TTC549 (cell line): ENCODE results near the gene MPL.

Experiments
- FAIRE-seq: peaks from 2 replicates; lab custom pipeline; 2012; peaks lifted over from hg19 to GRCh38; lab: Jason Lieb, UNC

The MPL gene

DNA sequence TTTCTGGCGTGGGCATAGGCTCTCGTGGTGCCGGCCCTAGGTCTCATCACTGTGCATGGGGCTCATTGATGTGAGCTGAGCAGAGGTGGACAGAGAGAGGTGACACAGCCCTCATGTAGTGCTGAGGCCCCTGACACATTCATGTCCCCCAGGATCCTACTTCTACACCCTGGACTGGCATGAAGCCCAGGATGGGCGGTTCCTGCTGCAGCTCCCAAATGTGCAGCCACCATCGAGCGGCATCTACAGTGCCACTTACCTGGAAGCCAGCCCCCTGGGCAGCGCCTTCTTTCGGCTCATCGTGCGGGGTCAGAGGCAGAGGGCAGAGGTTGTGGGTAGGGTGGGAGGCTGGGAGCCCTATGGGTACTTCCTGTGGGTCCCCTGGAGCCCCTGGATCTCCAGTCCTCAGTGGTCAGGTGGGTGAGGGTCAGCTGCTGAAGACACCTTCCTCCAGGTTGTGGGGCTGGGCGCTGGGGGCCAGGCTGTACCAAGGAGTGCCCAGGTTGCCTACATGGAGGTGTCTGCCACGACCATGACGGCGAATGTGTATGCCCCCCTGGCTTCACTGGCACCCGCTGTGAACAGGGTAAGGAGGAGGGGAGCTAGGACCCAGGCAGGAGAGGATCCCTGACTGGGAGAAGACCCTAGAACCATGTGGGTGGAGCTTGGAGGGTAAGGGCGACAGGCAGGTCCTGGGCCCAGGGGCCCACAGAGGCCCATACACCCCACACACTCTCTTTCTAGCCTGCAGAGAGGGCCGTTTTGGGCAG is 30.7 kb upstream of the MPL start:
- no peak for FAIRE-seq

- no peak for FAIRE-seq
These were observed 30.0 kb upstream of the MPL start for GRCh38 chr1:43307458-43308158.

DNA sequence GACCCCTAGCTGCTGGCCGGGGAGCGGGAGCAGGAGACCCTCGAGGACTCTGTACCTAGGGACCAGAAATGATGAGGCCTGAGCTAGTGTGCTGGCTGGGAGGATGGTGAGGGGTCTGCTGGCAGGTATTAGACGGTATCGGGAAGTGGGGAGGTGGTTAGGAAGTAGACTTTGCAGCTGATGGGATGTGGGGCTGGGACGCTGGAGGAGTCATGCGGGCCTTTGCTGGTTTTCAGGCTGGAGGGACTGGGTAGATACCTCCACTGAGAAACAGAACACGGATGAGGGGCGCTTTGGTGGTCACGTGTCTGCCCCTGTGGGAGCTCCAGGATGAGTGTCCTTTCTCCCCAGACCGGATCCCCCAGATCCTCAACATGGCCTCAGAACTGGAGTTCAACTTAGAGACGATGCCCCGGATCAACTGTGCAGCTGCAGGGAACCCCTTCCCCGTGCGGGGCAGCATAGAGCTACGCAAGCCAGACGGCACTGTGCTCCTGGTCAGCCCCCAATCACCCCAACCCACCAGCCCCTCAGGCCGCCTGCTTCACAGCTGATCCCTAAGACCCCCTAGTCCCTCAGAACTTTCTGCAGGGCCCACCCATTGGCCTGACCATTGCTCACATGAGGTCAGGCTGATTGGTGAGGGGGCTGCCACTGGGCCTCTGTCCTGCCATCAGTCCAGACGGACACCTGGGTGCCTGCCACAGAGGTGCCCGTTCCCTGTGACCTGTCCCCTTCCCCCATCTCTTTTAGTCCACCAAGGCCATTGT is 28.8 kb upstream of the MPL start:
- FAIRE-seq: no peak

- no peak for FAIRE-seq
These were observed 28.1 kb upstream of the MPL start for GRCh38 chr1:43309405-43310025.

DNA sequence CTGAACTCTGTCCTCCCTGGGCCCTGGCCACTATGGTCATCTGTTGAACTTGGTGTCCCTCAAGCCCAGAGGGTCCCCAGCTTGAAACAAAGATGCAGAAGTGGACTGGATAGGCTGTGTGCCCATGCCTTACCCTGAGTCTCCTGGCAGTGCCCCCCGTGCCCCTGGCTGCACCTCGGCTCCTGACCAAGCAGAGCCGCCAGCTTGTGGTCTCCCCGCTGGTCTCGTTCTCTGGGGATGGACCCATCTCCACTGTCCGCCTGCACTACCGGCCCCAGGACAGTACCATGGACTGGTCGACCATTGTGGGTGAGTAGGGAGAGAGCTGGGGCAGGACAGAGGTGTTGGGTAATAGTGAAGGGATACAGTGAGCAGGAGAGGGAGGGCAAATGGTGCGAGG is 26.1 kb upstream of the MPL start:
- FAIRE-seq: no peak

GRCh38 chr1:43312212-43312623 is 25.4 kb upstream of the MPL start:
- no peak for FAIRE-seq

DNA sequence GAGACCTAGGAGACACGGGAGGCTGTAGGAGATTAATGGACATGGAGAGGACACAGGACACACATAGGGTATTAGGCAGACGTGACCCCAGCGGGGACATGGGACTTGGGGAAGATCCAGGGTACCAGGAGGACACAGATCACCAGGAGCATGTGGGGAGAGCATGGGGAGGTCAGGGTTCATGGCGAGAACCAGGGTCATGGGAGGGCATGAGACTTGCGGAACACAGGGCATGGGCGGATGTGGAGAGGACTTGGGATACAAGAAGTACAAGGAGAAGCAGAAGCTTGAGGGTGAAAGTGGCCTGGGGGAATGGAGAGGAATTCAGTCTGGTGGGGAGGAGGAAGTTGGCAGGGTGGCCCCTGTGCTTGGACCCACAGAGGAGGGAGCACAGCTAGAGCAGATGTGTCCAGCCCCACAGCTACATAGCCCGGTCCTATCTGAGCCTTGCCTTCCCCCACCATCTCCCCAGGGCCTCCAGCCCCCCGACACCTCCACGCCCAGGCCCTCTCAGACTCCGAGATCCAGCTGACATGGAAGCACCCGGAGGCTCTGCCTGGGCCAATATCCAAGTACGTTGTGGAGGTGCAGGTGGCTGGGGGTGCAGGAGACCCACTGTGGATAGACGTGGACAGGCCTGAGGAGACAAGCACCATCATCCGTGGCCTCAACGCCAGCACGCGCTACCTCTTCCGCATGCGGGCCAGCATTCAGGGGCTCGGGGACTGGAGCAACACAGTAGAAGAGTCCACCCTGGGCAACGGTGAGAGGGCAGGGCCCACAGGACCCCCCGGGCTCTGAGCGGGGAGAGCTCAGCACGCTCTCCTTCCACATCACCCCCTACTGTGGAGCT is 24.7 kb upstream of the MPL start:
- no peak for FAIRE-seq

DNA sequence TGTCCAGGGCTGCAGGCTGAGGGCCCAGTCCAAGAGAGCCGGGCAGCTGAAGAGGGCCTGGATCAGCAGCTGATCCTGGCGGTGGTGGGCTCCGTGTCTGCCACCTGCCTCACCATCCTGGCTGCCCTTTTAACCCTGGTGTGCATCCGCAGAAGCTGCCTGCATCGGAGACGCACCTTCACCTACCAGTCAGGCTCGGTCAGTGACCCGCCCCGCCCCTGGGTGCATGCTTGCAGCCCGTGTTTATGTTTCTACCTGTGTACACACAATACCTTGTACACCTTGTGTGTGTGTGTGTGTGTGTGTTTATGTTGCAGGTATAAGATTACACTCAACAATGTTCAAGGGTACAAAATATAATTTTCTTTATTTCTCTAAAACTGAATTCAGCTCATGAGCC is 23.8 kb upstream of the MPL start:
- FAIRE-seq: no peak

- FAIRE-seq: no peak
These were observed 23.4 kb upstream of the MPL start for GRCh38 chr1:43314233-43314632.

GRCh38 chr1:43315481-43315880 is 22.1 kb upstream of the MPL start:
- FAIRE-seq: no peak

- FAIRE-seq: no peak
These were observed 21.5 kb upstream of the MPL start for GRCh38 chr1:43315963-43316737.

DNA sequence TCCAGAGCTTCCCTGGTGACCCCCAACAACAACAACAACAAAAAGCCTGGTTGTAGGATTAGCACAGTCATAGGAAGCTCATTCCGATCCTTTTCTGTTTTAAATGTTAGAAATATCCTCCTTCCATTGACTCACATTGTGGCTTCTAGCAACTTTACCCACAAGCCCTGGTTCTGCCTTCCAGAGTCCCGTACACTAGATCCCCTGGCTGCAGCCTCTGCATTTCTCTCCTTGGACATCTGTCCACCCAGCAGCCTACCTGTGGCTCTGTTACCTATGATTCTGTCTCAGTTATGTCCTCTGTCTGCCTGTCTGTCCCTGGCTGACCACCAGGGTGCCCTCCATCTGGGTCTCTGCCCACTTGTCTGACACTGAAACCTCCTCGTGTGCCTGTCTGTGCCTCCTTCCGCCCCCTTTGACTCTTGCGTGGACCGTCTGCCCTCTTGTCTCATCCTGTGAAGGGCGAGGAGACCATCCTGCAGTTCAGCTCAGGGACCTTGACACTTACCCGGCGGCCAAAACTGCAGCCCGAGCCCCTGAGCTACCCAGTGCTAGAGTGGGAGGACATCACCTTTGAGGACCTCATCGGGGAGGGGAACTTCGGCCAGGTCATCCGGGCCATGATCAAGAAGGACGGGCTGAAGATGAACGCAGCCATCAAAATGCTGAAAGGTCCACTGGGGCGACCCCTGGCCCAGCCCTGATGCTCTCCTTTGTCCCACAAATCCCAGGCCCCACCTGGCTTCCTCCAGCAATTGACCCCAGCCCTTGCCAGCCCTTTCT is 20.7 kb upstream of the MPL start:
- no peak for FAIRE-seq

- no peak for FAIRE-seq
These were observed 19.7 kb upstream of the MPL start for GRCh38 chr1:43317817-43318471.

DNA sequence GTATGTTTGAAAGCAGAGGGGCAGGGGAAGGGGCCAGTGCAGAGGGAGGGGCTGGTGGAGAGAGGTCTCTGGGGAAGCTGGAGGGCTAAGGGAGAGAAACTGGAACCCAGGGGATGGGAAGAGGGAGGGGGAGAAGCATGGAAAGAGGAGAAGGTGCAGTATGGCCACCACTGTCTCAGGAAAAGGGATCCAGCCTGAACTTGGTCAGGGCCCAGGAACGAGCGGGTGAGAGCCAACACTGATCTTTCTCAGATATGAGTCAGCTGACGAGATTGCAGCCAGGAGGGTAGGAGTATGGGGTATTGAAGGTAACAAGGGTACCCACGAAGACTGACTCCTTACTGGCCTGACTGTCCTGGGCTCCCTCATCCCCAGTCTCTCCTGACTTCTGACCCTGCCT is 18.8 kb upstream of the MPL start:
- no peak for FAIRE-seq

GRCh38 chr1:43319288-43319687 is 18.3 kb upstream of the MPL start:
- FAIRE-seq: no peak

DNA sequence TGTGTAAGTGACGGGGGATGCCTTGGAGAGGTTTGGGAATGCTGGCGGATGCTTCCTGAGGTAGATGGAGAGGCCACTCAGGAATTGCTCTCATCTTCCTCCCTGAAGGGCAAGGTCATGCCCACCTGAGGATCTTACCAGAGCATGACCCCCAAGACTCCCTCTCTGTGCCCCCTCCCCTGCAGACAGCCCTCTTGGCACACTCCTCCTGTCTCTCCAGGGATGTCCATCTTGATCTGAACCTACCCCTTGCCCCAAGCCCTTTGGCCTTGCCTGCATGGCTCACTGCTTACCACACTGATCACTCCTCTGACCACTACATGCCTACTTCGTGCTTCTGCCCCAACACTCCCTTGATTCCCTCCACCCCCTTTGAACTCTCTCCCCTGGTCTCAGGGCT is 17.9 kb upstream of the MPL start:
- FAIRE-seq: no peak

DNA sequence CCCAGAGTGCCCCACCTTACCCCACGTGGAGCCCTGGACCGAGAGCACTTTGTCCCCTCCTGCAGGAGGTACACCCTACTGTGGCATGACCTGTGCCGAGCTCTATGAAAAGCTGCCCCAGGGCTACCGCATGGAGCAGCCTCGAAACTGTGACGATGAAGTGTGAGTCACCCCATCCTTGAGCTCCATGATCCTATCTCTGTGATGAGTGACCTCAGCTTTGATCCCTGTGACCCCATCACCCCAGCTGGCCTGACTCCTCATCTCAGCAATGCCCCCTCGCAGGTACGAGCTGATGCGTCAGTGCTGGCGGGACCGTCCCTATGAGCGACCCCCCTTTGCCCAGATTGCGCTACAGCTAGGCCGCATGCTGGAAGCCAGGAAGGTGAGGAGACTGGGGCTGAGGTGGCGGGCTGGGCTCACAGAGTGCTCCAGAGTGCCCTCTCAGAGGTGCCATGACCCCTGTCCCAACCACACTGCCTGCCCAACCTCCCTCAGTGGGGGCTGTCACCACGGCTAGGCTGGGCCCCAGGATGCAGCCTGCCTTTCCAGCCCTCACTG is 16.2 kb upstream of the MPL start:
- FAIRE-seq: no peak

- FAIRE-seq: no peak
These were observed 15.1 kb upstream of the MPL start for GRCh38 chr1:43322506-43322905.

DNA sequence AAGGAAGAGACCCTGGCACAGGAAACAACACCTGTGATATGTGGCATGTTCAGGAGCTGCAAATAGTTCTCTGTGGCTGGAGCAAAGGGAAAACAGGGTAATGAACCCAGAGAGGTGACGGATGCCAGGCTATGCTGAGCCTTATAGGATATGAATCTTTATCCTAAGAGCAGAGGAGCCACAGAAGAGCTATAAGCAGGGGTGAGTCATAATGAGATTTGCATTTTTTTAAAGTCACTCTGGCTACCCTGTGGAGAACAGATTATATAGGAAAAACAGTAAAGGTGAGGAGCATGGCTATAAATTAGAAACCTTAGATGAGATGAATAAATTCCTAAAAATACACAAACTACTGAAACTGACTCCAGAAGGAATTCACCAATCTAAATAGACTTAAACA is 12.8 kb upstream of the MPL start:
- no peak for FAIRE-seq
